Erythroblast (primary cell): ENCODE results near the gene TNFAIP8.

ENCODE experiments used
- GATA1 ChIP-seq: IDR thresholded peaks from 2 replicates; pipeline ENCODE4 v1.6.1; 2011; ENCODE audit warnings: low read depth, mild to moderate bottlenecking, control low read depth, low read length, moderate library complexity
- POLR2A ChIP-seq: IDR thresholded peaks from 2 replicates; pipeline ENCODE4 v1.6.1; 2011; ENCODE audit warnings: mild to moderate bottlenecking, low read length

DNA sequence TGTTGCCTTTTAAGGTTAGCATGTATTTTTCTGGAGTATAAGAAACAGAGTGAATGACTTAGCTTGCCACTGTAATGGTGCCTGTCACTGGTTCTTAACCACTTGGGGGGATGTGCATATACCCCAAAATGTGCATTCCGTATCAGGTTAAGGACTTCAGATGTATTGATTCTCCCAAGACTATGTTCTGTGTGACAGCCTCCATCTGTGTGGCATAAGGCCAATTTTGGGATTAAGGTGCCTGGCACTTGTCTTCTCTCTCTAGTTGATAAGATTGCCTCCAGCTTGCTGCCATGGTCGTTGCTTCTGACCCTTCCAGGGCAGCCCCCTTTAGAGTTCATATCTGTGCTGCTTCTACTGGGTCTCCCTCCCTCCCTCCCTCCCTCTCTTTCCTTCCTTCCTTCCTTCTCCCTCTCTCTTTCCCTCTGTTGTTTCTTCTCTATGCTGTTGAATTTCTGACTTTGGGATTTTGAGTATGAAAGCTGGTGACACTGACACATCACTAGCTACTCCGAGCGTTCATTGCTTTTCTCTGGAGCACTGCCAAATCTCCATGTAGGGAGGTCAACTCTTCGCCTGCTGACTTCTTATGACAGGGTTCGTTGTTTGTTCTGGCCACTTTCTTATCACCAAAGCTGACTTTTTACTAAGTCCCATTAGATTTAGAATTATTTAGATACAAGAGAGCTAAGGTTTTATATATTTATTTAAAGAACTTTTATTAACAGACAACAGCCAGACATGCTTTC is 31.0 kb downstream of the TNFAIP8 start:
- no peak for TF ChIP-seq POLR2A
- TF ChIP-seq GATA1, result no peak
